Gastrocnemius medialis (tissue), 4 donors: ENCODE data around the gene DIP2B. TPM values are rescaled to one million over a fixed set of nuclear protein-coding genes. Genes with fewer than 3 reads are reported as not detected.
"Not testable (repeated sequence)": the region's sequence is repeated elsewhere in the genome, so short reads cannot be mapped to it uniquely, and the experiment has no call there.

ENCODE experiments used
- ATAC-seq, 2 donors: fragments of 150-250 bp; one replicate each; pipeline ENCODE4 v1.9.1; 2016
- DNase-seq, 2 donors: peaks; one replicate each; pipeline ENCODE4 v3.0.0-alpha.2; 2019
- H3K27ac ChIP-seq, 4 donors: fragments of 200-600 bp; sonication (generic); 1 replicate in 1 of 4; 2 replicates in 3 of 4; pipeline ENCODE4 v1.5.1; 2016 to 2018; ENCODE audit warnings: mild to moderate bottlenecking in 2 of 4, moderate library complexity in 1 of 4
- H3K27me3 ChIP-seq, 3 donors: fragments of 200-600 bp; sonication (generic) in 2 of 3; 1 replicate in 1 of 3; 2 replicates in 2 of 3; pipeline versions ENCODE4 v1.5.1 to v1.6.0; 2016 to 2019; ENCODE audit warnings: mild to moderate bottlenecking in 1 of 3, moderate library complexity in 1 of 3
- H3K36me3 ChIP-seq, 2 donors: fragments of 200-600 bp; sonication (generic) in 1 of 2; one replicate each; pipeline ENCODE4 v1.5.1; 2017 to 2018
- H3K4me1 ChIP-seq, 2 donors: fragments of 200-600 bp; sonication (generic) in 1 of 2; one replicate each; pipeline ENCODE4 v1.5.1; 2016 to 2017; ENCODE audit warnings: mild to moderate bottlenecking in 2 of 2
- H3K4me3 ChIP-seq, 4 donors: fragments of 200-600 bp; sonication (generic) in 3 of 4; 1 replicate in 1 of 4; 2 replicates in 3 of 4; pipeline ENCODE4 v1.5.1; 2016 to 2019; ENCODE audit warnings: mild to moderate bottlenecking in 2 of 4
- H3K9me3 ChIP-seq, 3 donors: fragments of 200-600 bp; sonication (generic) in 2 of 3; 1 replicate in 1 of 3; 2 replicates in 2 of 3; pipeline ENCODE4 v1.5.1; 2016 to 2019
- CTCF ChIP-seq, 5 experiments: fragments of 450-650 bp in 3 of 5; fragments of 200-600 bp in 2 of 5; sonication (generic) in 2 of 5; IDR thresholded peaks in 4 of 5; conservative IDR thresholded peaks in 1 of 5; 1 replicate in 4 of 5; 2 replicates in 1 of 5; pipeline ENCODE4 v1.5.1; 2016 to 2019; ENCODE audit warnings: antibody characterized with exemption in 5 of 5, mild to moderate bottlenecking in 3 of 5, moderate library complexity in 3 of 5
- POLR2A ChIP-seq, 2 donors: fragments of 450-650 bp; IDR thresholded peaks; one replicate each; pipeline ENCODE4 v1.6.1; 2017; ENCODE audit warnings: antibody characterized with exemption in 2 of 2, mild to moderate bottlenecking in 2 of 2, moderate library complexity in 2 of 2
- in situ Hi-C, 4 donors: fragments of 200-750 bp; cut with MboI; loops; one replicate each; pipeline versions ENCODE4 v1.15.0 to v1.8.0; 2017; ENCODE audit warnings: low sequenced_read_pairs in 4 of 4
- intact Hi-C: fragments of 100-400 bp; cut with DNase I; formaldehyde crosslinking; loops from one replicate; pipeline ENCODE4 v1.15.1; 2023; ENCODE audit warnings: low total_unique reads
- total RNA-seq, 4 donors: library from RNA; depleted of rRNA; stranded (reverse); fragments of >200 nt; gene quantifications; one replicate each; pipeline versions ENCODE4 v1.1.0 to v1.2.3, GENCODE V29; 2016

DIP2B gene
- total RNA-seq, 4 donors from 2014 or later: 11.5 to 15.2 (median 12.2) TPM

- Histone ChIP-seq H3K4me1 (no peaks in the 10 kb centered on the region), H3K36me3 (peaks cover 0 to 6% of the 10 kb centered on the region in 2 donors), H3K27ac (no peak overlapping the region), H3K27me3 (no peaks in the 10 kb centered on the region), H3K4me3 (no peak overlapping the region), H3K9me3 (no peaks in the 10 kb centered on the region)
- ATAC-seq (no peak), DNase-seq (no peak)
- intact Hi-C loops (no loop called here), in situ Hi-C loops (no loop called here)
- TF ChIP-seq POLR2A (IDR thresholded peaks at IDR 0.05) (no peak), CTCF (IDR thresholded peaks at IDR 0.05 in 4 of 5, conservative IDR thresholded peaks at IDR 0.05 in 1 of 5) (no peak)
Measured at GRCh38 chr12:50482571-50482970, 22.2 kb upstream of the DIP2B start.

DNA sequence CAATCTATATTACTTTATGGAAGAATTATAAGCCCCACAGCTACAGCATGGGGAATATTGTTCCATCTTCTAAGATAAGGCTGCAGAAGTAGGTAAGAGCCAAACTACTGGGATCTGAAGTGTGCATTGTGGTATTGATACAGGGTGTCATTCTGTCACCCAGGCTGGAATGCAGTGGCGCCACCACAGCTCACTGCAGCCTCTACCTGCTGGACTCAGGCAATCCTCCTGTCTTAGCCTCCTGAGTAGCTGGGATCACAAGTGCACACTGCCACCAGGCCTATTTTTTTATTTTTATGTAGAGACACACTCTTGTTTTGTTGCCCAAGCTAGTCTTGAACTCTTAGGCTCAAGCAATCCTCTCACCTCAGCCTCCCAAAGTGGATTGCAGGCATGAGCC is 21.3 kb upstream of the DIP2B start:
- in situ Hi-C loops: no loop called here

GRCh38 chr12:50488801-50489200 is 16.0 kb upstream of the DIP2B start:
- no peak for ATAC-seq

More for the DNA sequence above, 21.3 kb upstream of the DIP2B start:
- Histone ChIP-seq H3K27ac (no peak overlapping the region), H3K4me3 (no peak overlapping the region), H3K4me1 (no peaks in the 10 kb centered on the region), H3K27me3 (no peaks in the 10 kb centered on the region), H3K36me3 (no peaks in the 10 kb centered on the region), H3K9me3 (no peaks in the 10 kb centered on the region)
- no peak for ATAC-seq
- TF ChIP-seq CTCF (IDR thresholded peaks at IDR 0.05 in 4 of 5, conservative IDR thresholded peaks at IDR 0.05 in 1 of 5) (no peak), POLR2A (IDR thresholded peaks at IDR 0.05) (no peak)
- DNase-seq: no peak
- intact Hi-C loops: no loop called here

GRCh38 chr12:50498119-50498518 is 6.7 kb upstream of the DIP2B start:
- H3K36me3 ChIP-seq, H3K4me1 ChIP-seq, H3K4me3 ChIP-seq, H3K27ac ChIP-seq, ATAC-seq, H3K27me3 ChIP-seq, intact Hi-C loops, DNase-seq, in situ Hi-C loops: not testable (repeated sequence)
- H3K9me3 ChIP-seq: peaks cover 0 to 11% (median 2%) of the 10 kb centered on the region in 3 donors

More at GRCh38 chr12:50488801-50489200, 16.0 kb upstream of the DIP2B start:
- H3K4me1 ChIP-seq: no peaks in the 10 kb centered on the region
- in situ Hi-C loops: no loop called here
- H3K27ac ChIP-seq: no peak overlapping the region
- no peaks in the 10 kb centered on the region for H3K36me3 ChIP-seq
- H3K9me3 ChIP-seq: no peaks in the 10 kb centered on the region
- no peaks in the 10 kb centered on the region for H3K27me3 ChIP-seq
- TF ChIP-seq POLR2A (IDR thresholded peaks at IDR 0.05) (no peak), CTCF (IDR thresholded peaks at IDR 0.05 in 4 of 5, conservative IDR thresholded peaks at IDR 0.05 in 1 of 5) (no peak)
- DNase-seq: no peak
- intact Hi-C loops: no loop called here
- no peak overlapping the region for H3K4me3 ChIP-seq

DNA sequence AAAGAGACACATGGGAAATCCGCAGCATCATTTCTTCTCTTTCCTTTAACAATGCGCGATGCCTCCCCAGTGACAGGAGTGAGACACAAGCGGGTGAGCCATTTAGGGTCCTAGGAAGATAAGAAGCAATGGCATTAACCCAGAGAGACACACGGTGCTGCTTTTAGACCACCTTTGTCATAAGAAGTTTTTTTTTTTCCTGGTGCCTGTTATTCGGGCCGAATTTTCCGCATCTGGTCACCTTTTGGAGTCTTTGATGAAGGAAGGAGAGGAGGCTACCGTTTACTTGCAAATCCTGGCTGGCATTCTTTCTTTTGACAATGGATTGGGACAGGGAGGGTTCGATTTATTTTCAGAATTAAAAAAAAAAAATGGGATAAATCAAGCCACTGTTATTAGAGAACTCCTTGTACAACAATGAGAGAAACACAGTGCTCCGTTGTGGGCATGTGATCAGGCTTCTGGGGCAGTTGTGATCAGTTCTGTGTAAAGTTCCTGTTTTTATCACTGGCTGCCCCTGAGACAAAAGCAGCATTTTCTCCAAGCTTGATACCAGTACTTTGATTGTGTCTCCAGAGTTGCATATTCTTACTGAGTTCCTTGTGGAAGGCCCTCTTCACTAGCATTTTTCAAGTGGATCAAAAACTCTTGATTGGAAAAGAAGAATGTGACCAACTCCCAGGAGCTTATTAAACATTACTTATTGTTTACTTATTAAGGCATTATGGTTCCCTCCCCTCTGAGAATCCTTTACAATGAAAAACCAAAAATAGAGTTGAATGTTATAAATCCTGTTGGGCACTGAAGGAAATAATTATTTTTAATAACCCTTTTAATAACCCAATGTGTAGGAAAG is 1.1 kb downstream of the DIP2B start:
- peaks cover 47 to 54% of the 10 kb centered on the region in 2 donors for H3K4me1 ChIP-seq
- peak overlapping the region; percentile 64 to 92 (median 82) for H3K4me3 ChIP-seq
- no peaks in the 10 kb centered on the region for H3K9me3 ChIP-seq
- TF ChIP-seq POLR2A (IDR thresholded peaks at IDR 0.05) (no peak), CTCF (IDR thresholded peaks at IDR 0.05 in 4 of 5, conservative IDR thresholded peaks at IDR 0.05 in 1 of 5) (no peak)
- H3K36me3 ChIP-seq: no peaks in the 10 kb centered on the region
- no peaks in the 10 kb centered on the region for H3K27me3 ChIP-seq
- DNase-seq (peak in 1 of 2 donors; percentile 22), ATAC-seq (peak in 1 of 2 donors; percentile 24)
- in situ Hi-C loops: loop anchor here in 1 of 4 donors (25.0 kb wide), 1 partner anchor 231 kb away; no protein-coding TSS in a partner anchor
- peak overlapping the region; percentile 90 to 97 (median 93) for H3K27ac ChIP-seq
- intact Hi-C loops: loop anchor here (2.0 to 10.0 kb wide), 3 partner anchors 229 to 835 kb away; no protein-coding TSS in a partner anchor
